GM06990 (cell line): Measurements from ENCODE around the gene COMMD1.
"Not testable (repeated sequence)": the region's sequence is repeated elsewhere in the genome, so short reads cannot be mapped to it uniquely, and the experiment has no call there.

Experiments used
- DNase-seq: peaks from one replicate; pipeline ENCODE4 v3.0.0-alpha.2; 2011; ENCODE audit not compliant: insufficient read length; ENCODE audit errors: extremely low read depth
- H3K27me3 ChIP-seq: replicated peaks from 2 replicates; pipeline ENCODE4 v1.6.0; 2011; ENCODE audit warnings: low read length; ENCODE audit not compliant: control insufficient read depth, insufficient read depth
- H3K36me3 ChIP-seq: 2 replicates; pipeline ENCODE4 v1.5.1; 2011; ENCODE audit warnings: low read length; ENCODE audit not compliant: control insufficient read depth, insufficient read depth
- H3K4me3 ChIP-seq: replicated peaks from 2 replicates; pipeline ENCODE4 v1.5.1; 2011; ENCODE audit warnings: low read depth, mild to moderate bottlenecking, control low read depth, low read length
- CTCF ChIP-seq: IDR thresholded peaks from 2 replicates; pipeline ENCODE4 v1.5.1; 2011; ENCODE audit warnings: low read length, control low read depth, mild to moderate bottlenecking, inconsistent platforms; ENCODE audit not compliant: insufficient read depth, poor library complexity, severe bottlenecking

The COMMD1 gene

GRCh38 chr2:62156861-62157496 is 251.5 kb downstream of the COMMD1 start:
- Histone ChIP-seq H3K4me3 (no peak overlapping the region), H3K27me3 (no peaks in the 10 kb centered on the region), H3K36me3 (no peaks in the 10 kb centered on the region)
- no peak for TF ChIP-seq CTCF
- DNase-seq = no peak

GRCh38 chr2:62158444-62159121 is 253.1 kb downstream of the COMMD1 start:
- TF ChIP-seq CTCF = no peak
- DNase-seq = no peak
- H3K4me3 ChIP-seq = no peak overlapping the region
- no peaks in the 10 kb centered on the region for H3K27me3 ChIP-seq
- H3K36me3 ChIP-seq = no peaks in the 10 kb centered on the region

GRCh38 chr2:62160691-62161090 is 255.2 kb downstream of the COMMD1 start:
- H3K36me3 ChIP-seq, DNase-seq, H3K4me3 ChIP-seq, H3K27me3 ChIP-seq: not testable (repeated sequence)

- H3K36me3 ChIP-seq = no peaks in the 10 kb centered on the region
- no peak for DNase-seq
- TF ChIP-seq CTCF = no peak
- H3K27me3 ChIP-seq = no peaks in the 10 kb centered on the region
- no peak overlapping the region for H3K4me3 ChIP-seq
Observed at GRCh38 chr2:62163106-62163831, 257.8 kb downstream of the COMMD1 start.

- no peak for DNase-seq
- TF ChIP-seq CTCF = no peak
- H3K36me3 ChIP-seq = no peaks in the 10 kb centered on the region
- H3K27me3 ChIP-seq = no peaks in the 10 kb centered on the region
- no peak overlapping the region for H3K4me3 ChIP-seq
Observed at GRCh38 chr2:62163834-62164233, 258.4 kb downstream of the COMMD1 start.

- H3K4me3 ChIP-seq = no peak overlapping the region
- no peak for TF ChIP-seq CTCF
- no peak for DNase-seq
- H3K36me3 ChIP-seq = no peaks in the 10 kb centered on the region
- H3K27me3 ChIP-seq = no peaks in the 10 kb centered on the region
Observed at GRCh38 chr2:62175728-62176127, 270.3 kb downstream of the COMMD1 start.
